Measurements from ENCODE around the gene TSBP1. TPM values are rescaled to one million over a fixed set of nuclear protein-coding genes. Genes with fewer than 3 reads are reported as not detected.

Gene TSBP1
- total RNA-seq, 1 donor from 2014 or later, result not detected

DNA sequence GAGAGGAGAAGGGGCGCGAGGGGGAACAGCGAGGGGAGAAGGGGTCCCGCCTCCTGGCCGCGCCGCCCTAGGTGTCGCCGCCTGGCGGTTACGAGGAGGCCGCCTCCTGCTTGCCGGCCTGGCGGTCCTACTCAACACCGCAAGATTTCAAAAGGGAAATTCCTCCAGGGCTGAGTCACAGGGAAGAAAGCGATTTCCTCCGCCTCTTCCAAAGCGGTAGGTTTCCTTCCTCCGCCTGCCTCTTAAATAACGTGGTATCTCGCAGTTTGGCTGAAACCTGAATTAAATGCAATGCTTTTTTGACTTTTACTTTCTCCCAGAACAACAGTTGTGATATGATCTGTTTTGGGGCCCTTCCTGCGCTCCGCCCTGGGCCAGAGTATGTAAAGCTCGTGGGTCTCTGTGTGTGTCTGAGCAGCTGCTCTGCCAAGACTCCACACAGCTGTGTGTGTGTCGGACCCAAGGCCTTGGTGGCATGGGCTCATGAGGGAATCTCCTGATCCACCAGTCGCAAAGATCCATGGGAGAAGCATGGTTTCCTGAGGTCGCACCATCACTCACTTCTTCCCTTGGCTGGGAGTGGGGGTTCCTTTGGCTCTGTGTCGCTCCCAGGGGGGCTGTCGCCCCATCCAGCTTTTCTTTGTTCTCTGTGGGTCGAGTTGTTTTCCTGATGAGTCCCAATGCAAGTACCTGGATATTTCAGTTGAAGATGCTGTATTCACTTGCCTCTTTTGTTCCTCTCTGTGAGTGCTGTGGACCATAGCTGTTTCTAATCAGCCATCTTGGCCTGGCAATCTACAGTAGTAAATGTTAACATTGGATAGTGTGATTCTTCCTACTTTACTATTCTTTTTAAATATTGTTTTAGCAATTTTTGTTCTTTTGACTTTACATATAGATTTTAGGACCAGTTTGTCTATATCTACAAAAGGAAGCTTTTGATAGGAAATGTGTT lies 116.2 kb downstream of the TSBP1 start:
- intact Hi-C loops (cut with DNase I), result loop anchor here (2.0 kb wide), 1 partner anchor 23 kb away; no protein-coding TSS in a partner anchor
- H3K27me3 ChIP-seq, result no peaks in the 10 kb centered on the region
- H3K9me3 ChIP-seq, result no peaks in the 10 kb centered on the region
- H3K4me1 ChIP-seq, result peaks cover 18% of the 10 kb centered on the region
- TF ChIP-seq, protein P1, sequence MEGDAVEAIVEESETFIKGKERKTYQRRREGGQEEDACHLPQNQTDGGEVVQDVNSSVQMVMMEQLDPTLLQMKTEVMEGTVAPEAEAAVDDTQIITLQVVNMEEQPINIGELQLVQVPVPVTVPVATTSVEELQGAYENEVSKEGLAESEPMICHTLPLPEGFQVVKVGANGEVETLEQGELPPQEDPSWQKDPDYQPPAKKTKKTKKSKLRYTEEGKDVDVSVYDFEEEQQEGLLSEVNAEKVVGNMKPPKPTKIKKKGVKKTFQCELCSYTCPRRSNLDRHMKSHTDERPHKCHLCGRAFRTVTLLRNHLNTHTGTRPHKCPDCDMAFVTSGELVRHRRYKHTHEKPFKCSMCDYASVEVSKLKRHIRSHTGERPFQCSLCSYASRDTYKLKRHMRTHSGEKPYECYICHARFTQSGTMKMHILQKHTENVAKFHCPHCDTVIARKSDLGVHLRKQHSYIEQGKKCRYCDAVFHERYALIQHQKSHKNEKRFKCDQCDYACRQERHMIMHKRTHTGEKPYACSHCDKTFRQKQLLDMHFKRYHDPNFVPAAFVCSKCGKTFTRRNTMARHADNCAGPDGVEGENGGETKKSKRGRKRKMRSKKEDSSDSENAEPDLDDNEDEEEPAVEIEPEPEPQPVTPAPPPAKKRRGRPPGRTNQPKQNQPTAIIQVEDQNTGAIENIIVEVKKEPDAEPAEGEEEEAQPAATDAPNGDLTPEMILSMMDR (IDR thresholded peaks at IDR 0.05), result peak; percentile 14 to 69 (median 37)
- TF ChIP-seq POLR2A (IDR thresholded peaks at IDR 0.05), result peak in 1 of 2 donors; percentile 5
- TF ChIP-seq POLR2AphosphoS5 (IDR thresholded peaks at IDR 0.05; ENCODE audit: insufficient read depth in 1 of 2, low read depth in 1 of 2), result peak; percentile 73 to 74
- DNase-seq (ENCODE audit: extremely low spot score in 2 of 2), result no peak
- H3K27ac ChIP-seq, result peak overlapping the region; percentile 77
- H3K36me3 ChIP-seq, result no peaks in the 10 kb centered on the region
- peak overlapping the region; percentile 49 to 59 for H3K4me3 ChIP-seq

DNA sequence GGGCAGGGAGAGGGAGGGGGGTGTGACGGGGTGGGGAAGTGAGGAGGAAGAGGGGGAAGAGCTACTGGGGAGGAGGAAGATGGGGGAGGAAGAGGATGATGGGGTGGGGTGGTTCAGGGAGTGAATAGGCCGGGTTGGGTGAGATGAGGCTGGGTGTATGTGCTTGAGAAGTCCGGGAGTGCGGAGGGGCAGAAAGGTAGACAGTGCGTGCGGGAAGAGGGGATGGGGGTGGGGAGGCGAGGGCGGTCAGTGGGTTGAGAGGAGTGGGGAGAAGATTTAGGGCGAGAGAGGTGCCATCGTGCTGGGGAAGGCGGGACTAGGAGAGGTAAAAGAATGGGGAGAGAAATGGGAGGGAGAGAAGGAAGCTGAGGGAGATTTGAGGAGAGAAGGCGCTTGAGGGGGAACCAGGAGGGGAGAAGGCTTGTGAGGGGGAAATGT lies 116.9 kb downstream of the TSBP1 start:
- H3K27ac ChIP-seq, result peak overlapping the region; percentile 77
- TF ChIP-seq, protein P1 (IDR thresholded peaks at IDR 0.05), result no peak
- TF ChIP-seq POLR2AphosphoS5 (IDR thresholded peaks at IDR 0.05; ENCODE audit: insufficient read depth in 1 of 2, low read depth in 1 of 2) (no peak), POLR2A (IDR thresholded peaks at IDR 0.05) (no peak)
- H3K4me3 ChIP-seq, result peak overlapping the region; percentile 49 to 59
- no peaks in the 10 kb centered on the region for H3K27me3 ChIP-seq
- no peaks in the 10 kb centered on the region for H3K36me3 ChIP-seq
- no peak for DNase-seq (ENCODE audit: extremely low spot score in 2 of 2)
- no peaks in the 10 kb centered on the region for H3K9me3 ChIP-seq
- intact Hi-C loops (cut with DNase I), result loop anchor here (2.0 kb wide), 1 partner anchor 22 kb away; no protein-coding TSS in a partner anchor
- peaks cover 18% of the 10 kb centered on the region for H3K4me1 ChIP-seq

DNA sequence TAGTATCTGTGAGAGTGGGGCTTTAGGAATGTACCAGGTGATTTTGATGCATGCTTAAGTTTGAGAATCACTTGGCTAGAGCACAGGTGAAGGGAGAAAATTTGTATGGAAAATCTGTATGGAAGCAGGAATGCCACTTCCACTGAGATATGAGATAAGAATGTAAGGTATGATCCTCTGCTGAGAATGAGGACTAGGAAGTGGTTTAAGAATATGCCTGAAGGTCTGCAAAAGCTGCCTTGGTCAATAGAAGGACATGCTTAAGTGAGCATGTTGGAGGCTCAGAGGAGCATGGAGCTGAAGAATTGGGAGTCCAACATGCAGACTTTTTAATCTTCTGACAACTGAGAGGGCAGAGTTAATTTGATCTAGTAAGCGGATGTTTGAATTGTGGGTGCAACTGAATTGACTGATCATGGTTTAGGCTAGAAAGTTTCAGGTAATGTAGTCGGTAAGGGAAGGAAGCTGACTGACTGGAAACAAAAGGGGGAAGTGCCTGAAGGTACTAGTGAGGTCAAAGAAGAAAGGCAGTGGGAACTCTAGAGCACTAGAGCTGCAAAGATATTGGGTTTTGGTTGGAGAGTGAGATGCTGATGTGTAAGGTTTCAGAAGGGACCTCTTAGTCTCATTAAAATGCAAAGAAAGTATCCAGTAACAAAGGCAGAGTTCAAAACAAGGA lies 119.2 kb downstream of the TSBP1 start:
- no peak for DNase-seq (ENCODE audit: extremely low spot score in 2 of 2)
- TF ChIP-seq POLR2AphosphoS5 (IDR thresholded peaks at IDR 0.05; ENCODE audit: insufficient read depth in 1 of 2, low read depth in 1 of 2) (no peak), POLR2A (IDR thresholded peaks at IDR 0.05) (no peak)
- TF ChIP-seq, protein P1 (IDR thresholded peaks at IDR 0.05), result no peak
- Histone ChIP-seq H3K4me1 (peaks cover 18% of the 10 kb centered on the region), H3K36me3 (no peaks in the 10 kb centered on the region), H3K27ac (no peak overlapping the region), H3K27me3 (no peaks in the 10 kb centered on the region), H3K9me3 (no peaks in the 10 kb centered on the region), H3K4me3 (no peak overlapping the region)
- intact Hi-C loops (cut with DNase I), result no loop called here

DNA sequence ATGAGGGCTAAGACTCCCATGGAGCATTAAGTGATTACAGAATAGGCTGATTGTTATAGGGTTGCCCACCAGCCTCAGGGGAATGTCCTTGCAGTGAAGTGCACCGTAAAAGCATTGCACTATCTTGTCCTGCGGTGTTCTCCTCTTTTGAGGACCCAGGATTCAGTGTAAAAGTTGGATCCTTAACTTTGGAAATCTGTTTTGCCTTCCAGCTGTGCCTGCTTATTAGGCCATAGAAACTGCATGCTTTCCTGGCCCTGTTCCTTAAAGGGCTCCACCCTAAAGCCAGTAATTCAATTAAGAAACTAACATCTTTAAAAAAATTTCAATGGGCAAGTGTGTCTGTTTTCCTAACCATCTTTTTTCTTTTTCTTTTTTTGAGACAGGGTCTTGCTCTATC lies 122.4 kb downstream of the TSBP1 start:
- peaks cover 2% of the 10 kb centered on the region for H3K4me1 ChIP-seq
- TF ChIP-seq, protein P1 (IDR thresholded peaks at IDR 0.05), result no peak
- TF ChIP-seq POLR2AphosphoS5 (IDR thresholded peaks at IDR 0.05; ENCODE audit: insufficient read depth in 1 of 2, low read depth in 1 of 2), result no peak
- TF ChIP-seq POLR2A (IDR thresholded peaks at IDR 0.05), result no peak
- intact Hi-C loops (cut with DNase I), result loop anchor here (10.0 kb wide), 1 partner anchor 124 kb away; the partner anchor contains the start of gene ATF6B
- DNase-seq (ENCODE audit: extremely low spot score in 2 of 2), result no peak
- no peak overlapping the region for H3K27ac ChIP-seq
- no peaks in the 10 kb centered on the region for H3K27me3 ChIP-seq
- no peaks in the 10 kb centered on the region for H3K9me3 ChIP-seq
- no peak overlapping the region for H3K4me3 ChIP-seq
- H3K36me3 ChIP-seq, result no peaks in the 10 kb centered on the region
